22Rv1 (cell line): ENCODE measurements around the gene GPR160.

Experiments
- ZFX ChIP-seq: fragments of 450-650 bp; IDR thresholded peaks from 2 replicates; pipeline ENCODE4 v1.6.1; 2017; ENCODE audit warnings: antibody characterized with exemption, borderline replicate concordance
- TF ChIP-seq, protein P1 (sequence below): fragments of 450-650 bp; IDR thresholded peaks from 2 replicates; pipeline ENCODE4 v1.5.1; 2017; ENCODE audit warnings: mild to moderate bottlenecking

DNA sequence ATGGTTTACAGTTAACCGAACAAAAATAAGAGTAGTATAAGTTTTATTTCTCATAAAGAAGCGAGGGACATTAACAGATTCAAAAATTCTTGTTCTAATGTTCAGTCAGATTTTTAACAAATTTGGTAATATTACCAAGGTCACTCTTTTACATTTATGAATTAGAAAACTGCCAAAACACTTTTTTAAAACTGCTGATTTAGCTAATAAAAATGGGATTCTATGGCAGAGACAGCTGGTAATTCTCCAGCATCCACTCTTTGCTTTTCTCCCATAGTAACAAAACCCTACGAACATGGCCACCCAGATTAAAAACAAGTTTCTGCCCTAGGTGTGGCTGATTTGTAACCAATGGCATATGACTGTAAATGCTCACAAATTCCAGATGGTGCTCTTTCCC is 71.2 kb downstream of the GPR160 start:
- TF ChIP-seq, protein P1, sequence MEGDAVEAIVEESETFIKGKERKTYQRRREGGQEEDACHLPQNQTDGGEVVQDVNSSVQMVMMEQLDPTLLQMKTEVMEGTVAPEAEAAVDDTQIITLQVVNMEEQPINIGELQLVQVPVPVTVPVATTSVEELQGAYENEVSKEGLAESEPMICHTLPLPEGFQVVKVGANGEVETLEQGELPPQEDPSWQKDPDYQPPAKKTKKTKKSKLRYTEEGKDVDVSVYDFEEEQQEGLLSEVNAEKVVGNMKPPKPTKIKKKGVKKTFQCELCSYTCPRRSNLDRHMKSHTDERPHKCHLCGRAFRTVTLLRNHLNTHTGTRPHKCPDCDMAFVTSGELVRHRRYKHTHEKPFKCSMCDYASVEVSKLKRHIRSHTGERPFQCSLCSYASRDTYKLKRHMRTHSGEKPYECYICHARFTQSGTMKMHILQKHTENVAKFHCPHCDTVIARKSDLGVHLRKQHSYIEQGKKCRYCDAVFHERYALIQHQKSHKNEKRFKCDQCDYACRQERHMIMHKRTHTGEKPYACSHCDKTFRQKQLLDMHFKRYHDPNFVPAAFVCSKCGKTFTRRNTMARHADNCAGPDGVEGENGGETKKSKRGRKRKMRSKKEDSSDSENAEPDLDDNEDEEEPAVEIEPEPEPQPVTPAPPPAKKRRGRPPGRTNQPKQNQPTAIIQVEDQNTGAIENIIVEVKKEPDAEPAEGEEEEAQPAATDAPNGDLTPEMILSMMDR, result no peak
- TF ChIP-seq ZFX, result no peak
